ENCODE measurements around the gene TRIO. TPM values are rescaled to one million over a fixed set of nuclear protein-coding genes. Genes with fewer than 3 reads are reported as not detected.

Gene TRIO
- total RNA-seq, 1 experiment from 2014 or later = 88.8 TPM

DNA sequence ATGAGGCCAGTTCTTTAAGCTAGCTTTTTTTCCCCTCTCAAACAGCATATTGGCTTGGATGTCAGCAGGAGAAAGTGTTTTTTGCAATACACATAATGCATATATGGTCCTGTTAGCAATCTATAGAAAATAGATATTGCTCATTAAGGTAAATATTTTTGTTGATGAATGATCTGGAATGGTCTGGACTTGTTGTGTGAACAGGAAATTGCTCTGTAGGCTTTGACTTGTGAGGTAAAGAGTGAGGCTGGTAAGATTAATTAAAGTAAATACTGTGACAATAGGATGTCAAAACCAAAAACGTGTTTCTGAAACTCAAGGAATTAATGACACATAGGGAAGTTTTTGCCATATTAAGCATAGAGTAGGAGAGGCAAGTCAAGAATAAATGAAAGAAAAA, 176.0 kb downstream of the TRIO start:
- Mint-ChIP-seq H3K27me3 (ENCODE audit: low read depth) (no peaks in the 10 kb centered on the region), H3K9me3 (peaks cover 15% of the 10 kb centered on the region), H3K27ac (no peak overlapping the region), H3K4me3 (no peak overlapping the region), H3K4me1 (peaks cover 13% of the 10 kb centered on the region), H3K36me3 (peaks cover 54% of the 10 kb centered on the region)
- TF ChIP-seq E2F1 (CRISPR knock-in tag; IDR thresholded peaks at IDR 0.05) (no peak), NR2C2 (CRISPR knock-in tag; IDR thresholded peaks at IDR 0.05) (no peak), KAT7 (CRISPR knock-in tag; IDR thresholded peaks at IDR 0.05; ENCODE audit: borderline replicate concordance) (no peak), ZNF512 (CRISPR knock-in tag; IDR thresholded peaks at IDR 0.05; ENCODE audit: borderline replicate concordance) (no peak), ELF4 (CRISPR knock-in tag; IDR thresholded peaks at IDR 0.05; ENCODE audit: low read depth) (no peak), CREM (CRISPR knock-in tag; IDR thresholded peaks at IDR 0.05) (no peak), ZNF396 (CRISPR knock-in tag; IDR thresholded peaks at IDR 0.05; ENCODE audit: borderline replicate concordance) (no peak), ZBTB21 (CRISPR knock-in tag; IDR thresholded peaks at IDR 0.05; ENCODE audit: borderline replicate concordance) (no peak), TP53 (CRISPR knock-in tag; IDR thresholded peaks at IDR 0.05) (no peak), ZNF121 (CRISPR knock-in tag; IDR thresholded peaks at IDR 0.05) (no peak)
- TF ChIP-seq, protein P1, sequence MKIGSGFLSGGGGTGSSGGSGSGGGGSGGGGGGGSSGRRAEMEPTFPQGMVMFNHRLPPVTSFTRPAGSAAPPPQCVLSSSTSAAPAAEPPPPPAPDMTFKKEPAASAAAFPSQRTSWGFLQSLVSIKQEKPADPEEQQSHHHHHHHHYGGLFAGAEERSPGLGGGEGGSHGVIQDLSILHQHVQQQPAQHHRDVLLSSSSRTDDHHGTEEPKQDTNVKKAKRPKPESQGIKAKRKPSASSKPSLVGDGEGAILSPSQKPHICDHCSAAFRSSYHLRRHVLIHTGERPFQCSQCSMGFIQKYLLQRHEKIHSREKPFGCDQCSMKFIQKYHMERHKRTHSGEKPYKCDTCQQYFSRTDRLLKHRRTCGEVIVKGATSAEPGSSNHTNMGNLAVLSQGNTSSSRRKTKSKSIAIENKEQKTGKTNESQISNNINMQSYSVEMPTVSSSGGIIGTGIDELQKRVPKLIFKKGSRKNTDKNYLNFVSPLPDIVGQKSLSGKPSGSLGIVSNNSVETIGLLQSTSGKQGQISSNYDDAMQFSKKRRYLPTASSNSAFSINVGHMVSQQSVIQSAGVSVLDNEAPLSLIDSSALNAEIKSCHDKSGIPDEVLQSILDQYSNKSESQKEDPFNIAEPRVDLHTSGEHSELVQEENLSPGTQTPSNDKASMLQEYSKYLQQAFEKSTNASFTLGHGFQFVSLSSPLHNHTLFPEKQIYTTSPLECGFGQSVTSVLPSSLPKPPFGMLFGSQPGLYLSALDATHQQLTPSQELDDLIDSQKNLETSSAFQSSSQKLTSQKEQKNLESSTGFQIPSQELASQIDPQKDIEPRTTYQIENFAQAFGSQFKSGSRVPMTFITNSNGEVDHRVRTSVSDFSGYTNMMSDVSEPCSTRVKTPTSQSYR (CRISPR knock-in tag; IDR thresholded peaks at IDR 0.05) = no peak
- TF ChIP-seq, protein P2, sequence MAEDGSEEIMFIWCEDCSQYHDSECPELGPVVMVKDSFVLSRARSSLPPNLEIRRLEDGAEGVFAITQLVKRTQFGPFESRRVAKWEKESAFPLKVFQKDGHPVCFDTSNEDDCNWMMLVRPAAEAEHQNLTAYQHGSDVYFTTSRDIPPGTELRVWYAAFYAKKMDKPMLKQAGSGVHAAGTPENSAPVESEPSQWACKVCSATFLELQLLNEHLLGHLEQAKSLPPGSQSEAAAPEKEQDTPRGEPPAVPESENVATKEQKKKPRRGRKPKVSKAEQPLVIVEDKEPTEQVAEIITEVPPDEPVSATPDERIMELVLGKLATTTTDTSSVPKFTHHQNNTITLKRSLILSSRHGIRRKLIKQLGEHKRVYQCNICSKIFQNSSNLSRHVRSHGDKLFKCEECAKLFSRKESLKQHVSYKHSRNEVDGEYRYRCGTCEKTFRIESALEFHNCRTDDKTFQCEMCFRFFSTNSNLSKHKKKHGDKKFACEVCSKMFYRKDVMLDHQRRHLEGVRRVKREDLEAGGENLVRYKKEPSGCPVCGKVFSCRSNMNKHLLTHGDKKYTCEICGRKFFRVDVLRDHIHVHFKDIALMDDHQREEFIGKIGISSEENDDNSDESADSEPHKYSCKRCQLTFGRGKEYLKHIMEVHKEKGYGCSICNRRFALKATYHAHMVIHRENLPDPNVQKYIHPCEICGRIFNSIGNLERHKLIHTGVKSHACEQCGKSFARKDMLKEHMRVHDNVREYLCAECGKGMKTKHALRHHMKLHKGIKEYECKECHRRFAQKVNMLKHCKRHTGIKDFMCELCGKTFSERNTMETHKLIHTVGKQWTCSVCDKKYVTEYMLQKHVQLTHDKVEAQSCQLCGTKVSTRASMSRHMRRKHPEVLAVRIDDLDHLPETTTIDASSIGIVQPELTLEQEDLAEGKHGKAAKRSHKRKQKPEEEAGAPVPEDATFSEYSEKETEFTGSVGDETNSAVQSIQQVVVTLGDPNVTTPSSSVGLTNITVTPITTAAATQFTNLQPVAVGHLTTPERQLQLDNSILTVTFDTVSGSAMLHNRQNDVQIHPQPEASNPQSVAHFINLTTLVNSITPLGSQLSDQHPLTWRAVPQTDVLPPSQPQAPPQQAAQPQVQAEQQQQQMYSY (CRISPR knock-in tag; IDR thresholded peaks at IDR 0.05) = no peak
- TF ChIP-seq, protein P3, sequence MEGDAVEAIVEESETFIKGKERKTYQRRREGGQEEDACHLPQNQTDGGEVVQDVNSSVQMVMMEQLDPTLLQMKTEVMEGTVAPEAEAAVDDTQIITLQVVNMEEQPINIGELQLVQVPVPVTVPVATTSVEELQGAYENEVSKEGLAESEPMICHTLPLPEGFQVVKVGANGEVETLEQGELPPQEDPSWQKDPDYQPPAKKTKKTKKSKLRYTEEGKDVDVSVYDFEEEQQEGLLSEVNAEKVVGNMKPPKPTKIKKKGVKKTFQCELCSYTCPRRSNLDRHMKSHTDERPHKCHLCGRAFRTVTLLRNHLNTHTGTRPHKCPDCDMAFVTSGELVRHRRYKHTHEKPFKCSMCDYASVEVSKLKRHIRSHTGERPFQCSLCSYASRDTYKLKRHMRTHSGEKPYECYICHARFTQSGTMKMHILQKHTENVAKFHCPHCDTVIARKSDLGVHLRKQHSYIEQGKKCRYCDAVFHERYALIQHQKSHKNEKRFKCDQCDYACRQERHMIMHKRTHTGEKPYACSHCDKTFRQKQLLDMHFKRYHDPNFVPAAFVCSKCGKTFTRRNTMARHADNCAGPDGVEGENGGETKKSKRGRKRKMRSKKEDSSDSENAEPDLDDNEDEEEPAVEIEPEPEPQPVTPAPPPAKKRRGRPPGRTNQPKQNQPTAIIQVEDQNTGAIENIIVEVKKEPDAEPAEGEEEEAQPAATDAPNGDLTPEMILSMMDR (IDR thresholded peaks at IDR 0.05) = no peak
- POLR2A ChIA-PET = no interaction called here
- no peak for DNase-seq (ENCODE audit: low spot score)
- no peak for ATAC-seq
- CTCF ChIA-PET = no interaction called here

- CTCF ChIA-PET = interaction anchor here (0.7 kb wide), 1 partner anchor 30 kb away, joined by 4 read pairs; no protein-coding TSS in a partner anchor
- Mint-ChIP-seq H3K9me3 (peaks cover 15% of the 10 kb centered on the region), H3K27me3 (ENCODE audit: low read depth) (no peaks in the 10 kb centered on the region), H3K27ac (peak overlapping the region; percentile 6; the same call in 1 of the 2 replicates), H3K4me1 (peaks cover 20% of the 10 kb centered on the region), H3K36me3 (peaks cover 45% of the 10 kb centered on the region), H3K4me3 (no peak overlapping the region)
- POLR2A ChIA-PET = no interaction called here
- ATAC-seq (no peak), DNase-seq (ENCODE audit: low spot score) (no peak)
- TF ChIP-seq, protein P4, sequence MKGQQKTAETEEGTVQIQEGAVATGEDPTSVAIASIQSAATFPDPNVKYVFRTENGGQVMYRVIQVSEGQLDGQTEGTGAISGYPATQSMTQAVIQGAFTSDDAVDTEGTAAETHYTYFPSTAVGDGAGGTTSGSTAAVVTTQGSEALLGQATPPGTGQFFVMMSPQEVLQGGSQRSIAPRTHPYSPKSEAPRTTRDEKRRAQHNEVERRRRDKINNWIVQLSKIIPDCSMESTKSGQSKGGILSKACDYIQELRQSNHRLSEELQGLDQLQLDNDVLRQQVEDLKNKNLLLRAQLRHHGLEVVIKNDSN (CRISPR knock-in tag; IDR thresholded peaks at IDR 0.05) = no peak
- TF ChIP-seq ZNF396 (CRISPR knock-in tag; IDR thresholded peaks at IDR 0.05; ENCODE audit: borderline replicate concordance) (no peak), MXD4 (CRISPR knock-in tag; IDR thresholded peaks at IDR 0.05; ENCODE audit: borderline replicate concordance) (no peak), TP53 (CRISPR knock-in tag; IDR thresholded peaks at IDR 0.05) (no peak), SMAD4 (CRISPR knock-in tag; IDR thresholded peaks at IDR 0.05) (no peak), E2F1 (CRISPR knock-in tag; IDR thresholded peaks at IDR 0.05) (no peak), ZMAT4 (CRISPR knock-in tag; IDR thresholded peaks at IDR 0.05) (no peak), TCF7 (CRISPR knock-in tag; IDR thresholded peaks at IDR 0.05; ENCODE audit: low read depth) (no peak), ATF1 (CRISPR knock-in tag; IDR thresholded peaks at IDR 0.05) (no peak), ETV6 (CRISPR knock-in tag; IDR thresholded peaks at IDR 0.05) (no peak)
These were observed 178.8 kb downstream of the TRIO start for GRCh38 chr5:14321936-14322335.
